HG02623 (cell line): ENCODE measurements around the gene FLCN.
"Not testable (repeated sequence)": the region's sequence is repeated elsewhere in the genome, so short reads cannot be mapped to it uniquely, and the experiment has no call there.

Experiments
- ATAC-seq: cut with Tn5 transposase; IDR thresholded peaks from one replicate; pipeline ENCODE4 v1.9.1; 2021; ENCODE audit warnings: moderate library complexity; ENCODE audit not compliant: unreplicated experiment

Gene FLCN, protein sequence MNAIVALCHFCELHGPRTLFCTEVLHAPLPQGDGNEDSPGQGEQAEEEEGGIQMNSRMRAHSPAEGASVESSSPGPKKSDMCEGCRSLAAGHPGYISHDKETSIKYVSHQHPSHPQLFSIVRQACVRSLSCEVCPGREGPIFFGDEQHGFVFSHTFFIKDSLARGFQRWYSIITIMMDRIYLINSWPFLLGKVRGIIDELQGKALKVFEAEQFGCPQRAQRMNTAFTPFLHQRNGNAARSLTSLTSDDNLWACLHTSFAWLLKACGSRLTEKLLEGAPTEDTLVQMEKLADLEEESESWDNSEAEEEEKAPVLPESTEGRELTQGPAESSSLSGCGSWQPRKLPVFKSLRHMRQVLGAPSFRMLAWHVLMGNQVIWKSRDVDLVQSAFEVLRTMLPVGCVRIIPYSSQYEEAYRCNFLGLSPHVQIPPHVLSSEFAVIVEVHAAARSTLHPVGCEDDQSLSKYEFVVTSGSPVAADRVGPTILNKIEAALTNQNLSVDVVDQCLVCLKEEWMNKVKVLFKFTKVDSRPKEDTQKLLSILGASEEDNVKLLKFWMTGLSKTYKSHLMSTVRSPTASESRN

DNA sequence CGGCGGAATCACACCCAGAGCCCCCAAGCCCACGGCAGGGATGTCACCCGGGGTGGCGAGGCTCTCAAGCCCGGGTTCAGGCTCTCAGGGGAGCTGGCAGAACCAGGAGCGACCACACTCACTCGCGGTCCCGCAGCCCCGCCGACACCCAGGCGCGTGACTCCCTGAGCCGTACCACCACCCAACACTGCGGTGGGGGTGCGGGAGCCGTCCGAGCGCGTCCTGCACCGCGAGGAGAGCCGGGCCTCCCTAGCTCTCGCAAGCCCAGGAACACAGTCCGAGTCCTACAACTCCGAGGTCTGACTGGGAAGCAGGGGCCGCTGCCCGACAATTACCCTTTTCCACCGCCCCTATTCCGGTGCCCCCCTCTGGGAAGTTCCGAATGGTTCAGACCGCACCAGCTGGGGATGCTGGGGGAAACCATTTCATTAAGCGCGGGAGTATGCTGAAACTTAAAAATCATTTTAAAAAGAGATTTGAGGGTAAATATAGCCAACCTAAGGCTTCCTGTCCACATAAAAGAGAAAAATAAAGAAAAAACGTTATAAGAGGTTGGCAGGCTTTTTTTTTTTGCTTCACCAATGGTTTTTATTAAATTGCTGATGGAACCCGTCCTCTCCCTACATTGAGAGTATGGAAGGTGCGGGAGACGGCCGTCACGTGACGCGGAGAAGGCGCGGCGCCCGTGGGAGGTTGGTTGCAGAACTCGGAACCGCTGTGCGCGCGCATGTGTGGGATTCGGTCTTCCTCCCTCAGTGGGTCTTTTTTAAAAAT lies at the start of gene FLCN:
FLCN (minus strand) TSS at position 143 of the 774 bp plus-strand sequence. CDS start 9,031 bp downstream, outside the sequence.
- peak; percentile 78 for ATAC-seq

DNA sequence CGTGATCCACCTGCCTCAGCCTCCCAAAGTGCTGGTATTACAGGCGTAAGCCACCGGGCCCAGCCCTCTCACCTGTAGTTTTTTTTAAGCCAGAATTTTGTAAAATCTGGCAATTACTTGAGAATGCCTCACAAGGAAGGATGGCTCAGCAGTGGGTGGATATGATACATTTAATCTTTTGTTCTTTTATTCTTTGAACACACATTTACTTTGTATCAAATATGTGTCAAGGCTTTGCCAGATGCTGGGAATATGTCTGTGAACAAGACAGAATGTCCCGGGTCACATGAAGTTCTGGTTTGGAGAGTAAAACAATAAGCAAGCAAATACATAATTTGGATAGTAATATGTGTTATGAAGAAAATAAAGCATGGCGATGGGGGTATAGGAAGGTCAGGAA lies 49.0 kb upstream of the FLCN start:
- no peak for ATAC-seq

DNA sequence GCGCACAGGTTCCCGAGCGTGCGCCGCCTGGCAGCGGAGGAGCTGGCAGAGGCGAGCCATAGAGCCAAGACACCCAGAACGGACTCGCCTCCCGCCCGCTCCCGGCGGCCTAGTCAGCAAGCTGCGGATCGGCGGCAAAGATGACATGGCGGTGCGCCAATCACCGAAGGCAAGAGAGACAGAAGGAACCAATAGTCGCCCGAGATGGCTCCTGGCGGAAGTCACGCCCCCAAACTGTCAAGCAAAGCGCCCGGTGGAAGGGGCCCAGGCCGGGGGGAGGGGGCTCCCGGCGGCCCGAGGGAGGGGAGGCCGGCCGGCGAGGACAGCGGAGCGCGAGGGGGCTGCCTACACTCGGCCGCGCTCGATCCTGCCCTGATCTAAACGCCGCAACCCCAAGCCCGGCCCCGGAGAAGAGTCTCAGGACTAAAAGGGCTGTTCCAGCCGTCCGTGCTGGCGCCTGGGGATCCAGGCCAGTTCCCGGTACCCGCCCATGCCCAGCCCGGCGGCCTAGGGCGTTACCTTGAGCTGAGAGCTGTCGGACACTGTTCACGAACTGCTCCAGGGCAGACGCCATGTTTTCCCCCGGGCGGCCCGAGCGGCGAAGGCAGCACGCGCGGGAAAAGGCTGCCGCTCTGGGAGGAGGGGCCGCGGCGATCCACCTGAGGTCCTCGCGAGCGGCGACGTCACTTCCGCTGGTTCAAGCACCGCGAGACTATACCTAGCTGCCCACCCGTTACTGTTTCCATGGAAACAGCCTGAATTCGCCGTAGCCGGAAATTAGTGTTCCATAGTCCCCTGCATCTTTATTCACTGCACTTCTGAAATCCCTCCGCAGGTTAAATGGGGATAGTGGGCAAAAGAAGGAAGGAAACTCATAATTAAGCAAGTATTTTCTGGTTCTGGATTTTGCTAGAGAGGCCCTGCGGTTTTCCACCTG lies 43.9 kb upstream of the FLCN start, which contains the start of gene COPS3:
COPS3 (minus strand) TSS at position 634 of the 937 bp plus-strand sequence; CDS start at position 574, 60 bp downstream.
- peak; percentile 92 for ATAC-seq

DNA sequence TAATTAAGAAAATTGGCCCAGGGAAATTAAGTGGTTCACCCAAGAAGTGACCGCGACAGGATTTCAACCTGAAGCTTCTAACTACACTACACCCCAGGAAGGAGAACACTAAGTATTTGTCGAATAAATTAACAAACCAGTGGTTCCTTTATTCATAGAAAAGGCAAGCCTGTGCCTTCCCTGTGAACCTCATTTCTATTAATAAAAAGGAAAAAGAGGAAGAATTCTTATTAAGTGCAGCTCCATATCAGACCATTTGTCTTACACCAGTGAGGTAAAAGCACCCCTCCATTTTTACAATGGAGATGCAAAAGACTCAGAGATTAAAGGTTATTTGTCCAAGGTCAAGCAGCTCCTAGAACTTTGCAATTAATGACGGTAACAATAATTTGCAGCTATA lies 42.3 kb upstream of the FLCN start:
- no peak for ATAC-seq

DNA sequence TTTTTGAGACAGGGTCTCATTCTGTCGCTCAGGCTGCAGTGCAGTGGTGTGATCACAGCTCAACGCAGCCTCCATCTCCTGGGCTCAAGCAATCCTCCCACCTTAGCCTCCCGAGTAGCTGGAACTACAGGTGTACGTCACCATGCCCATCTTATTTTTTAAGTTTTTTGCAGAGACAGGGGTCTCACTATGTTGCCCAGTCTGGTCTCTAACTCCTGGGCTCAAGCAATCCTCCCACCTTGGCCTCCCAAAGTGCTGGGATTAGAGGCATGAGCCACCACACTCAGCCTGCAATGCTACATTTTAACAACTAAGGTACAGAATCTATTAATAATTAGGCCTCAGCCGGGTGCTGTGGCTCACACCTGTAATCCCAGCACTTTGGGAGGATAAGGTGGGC lies 40.5 kb upstream of the FLCN start:
- not testable (repeated sequence) for ATAC-seq

DNA sequence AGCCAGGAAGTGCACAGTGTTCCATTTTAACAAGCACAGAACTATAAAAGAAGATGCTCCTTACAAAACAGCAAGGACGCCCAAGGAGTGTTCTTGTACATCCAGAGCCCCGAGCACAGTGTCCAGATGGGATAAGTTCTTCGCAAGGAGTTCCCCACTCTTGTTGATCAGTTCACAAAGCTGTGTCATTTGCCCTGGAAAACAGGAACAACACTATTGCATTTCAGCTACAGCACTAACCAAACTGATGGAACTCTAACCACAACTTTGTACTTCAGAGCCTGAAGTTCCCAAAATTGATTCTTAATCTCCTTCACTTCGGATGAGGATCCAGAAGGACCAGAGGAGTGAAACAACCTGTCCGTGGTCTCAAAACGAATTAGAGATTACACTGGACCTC lies 39.0 kb upstream of the FLCN start:
- no peak for ATAC-seq

DNA sequence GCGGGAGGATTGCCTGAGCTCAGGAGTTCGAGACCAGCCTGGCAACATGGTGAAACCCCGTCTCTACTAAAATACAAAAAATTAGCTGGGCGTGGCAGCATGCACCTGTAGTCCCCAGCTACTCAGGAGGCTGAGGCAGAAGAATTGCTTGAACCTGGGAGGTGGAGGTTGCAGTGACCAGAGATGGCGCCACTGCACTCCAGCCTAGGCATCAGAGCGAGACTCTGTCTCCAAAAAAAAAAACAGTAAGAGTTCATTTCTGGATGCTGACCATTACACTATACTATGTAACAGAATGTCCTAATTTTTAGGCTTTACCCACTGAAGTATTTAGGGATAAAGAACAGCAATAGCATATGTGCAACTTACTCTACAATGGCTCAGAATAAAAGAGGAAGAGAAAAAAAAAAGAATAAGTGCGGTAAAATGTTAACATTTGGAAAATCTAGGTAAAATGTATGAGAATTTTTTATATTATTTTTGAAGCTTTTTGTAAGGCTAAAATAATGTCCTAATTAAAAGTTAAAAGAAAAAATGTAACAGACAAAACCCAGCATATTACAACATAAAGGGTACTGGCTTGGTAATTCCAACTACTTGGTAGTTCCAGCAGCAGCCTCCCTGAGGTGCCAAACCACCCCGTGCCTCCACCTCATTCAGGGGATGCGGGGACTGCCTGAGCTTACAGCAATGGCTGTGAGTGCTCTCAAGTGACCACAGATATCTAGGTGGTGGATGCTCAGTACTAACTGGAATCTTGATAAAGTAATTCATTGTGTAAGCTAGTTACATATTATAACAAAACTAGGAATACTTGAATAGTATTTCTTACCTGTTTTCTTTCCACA lies 33.2 kb upstream of the FLCN start:
- no peak for ATAC-seq

DNA sequence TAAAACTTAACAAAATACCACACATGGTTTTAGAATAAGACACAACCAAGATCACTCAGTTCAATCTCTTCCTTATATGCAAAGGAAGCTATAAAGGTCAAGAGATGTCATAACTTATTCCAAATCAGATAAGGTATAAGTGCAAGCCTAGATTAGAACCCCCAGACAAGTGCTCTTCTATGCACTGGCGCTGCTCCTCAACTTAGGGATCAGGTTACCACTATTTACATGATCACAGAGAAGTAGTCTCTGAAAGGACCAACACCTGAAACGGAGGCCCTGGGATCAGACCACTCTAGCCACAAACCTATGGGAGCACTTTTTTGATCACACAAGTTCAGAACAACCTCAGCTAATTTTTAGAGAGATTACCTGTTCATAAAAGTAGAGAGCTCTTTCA lies 27.5 kb upstream of the FLCN start:
- no peak for ATAC-seq

DNA sequence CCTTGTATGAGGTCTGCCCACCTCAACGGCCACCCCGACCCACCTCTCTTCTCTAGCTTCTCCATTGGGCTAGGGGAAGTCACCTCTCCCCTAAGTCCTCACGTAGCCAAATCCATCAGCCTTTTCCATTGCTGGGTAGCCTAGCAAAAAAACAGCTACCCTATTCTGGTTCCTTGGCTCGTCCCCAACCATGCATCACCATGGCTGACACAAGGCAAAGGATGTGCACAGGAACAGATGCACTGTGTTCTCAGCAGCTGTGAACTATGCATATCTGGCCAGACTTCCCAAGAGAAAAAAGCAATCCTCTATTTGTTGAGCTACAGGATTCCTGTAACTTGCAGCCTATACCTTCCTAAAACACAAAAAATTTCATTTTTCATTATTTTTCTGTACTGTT lies 22.0 kb upstream of the FLCN start:
- ATAC-seq, result no peak

DNA sequence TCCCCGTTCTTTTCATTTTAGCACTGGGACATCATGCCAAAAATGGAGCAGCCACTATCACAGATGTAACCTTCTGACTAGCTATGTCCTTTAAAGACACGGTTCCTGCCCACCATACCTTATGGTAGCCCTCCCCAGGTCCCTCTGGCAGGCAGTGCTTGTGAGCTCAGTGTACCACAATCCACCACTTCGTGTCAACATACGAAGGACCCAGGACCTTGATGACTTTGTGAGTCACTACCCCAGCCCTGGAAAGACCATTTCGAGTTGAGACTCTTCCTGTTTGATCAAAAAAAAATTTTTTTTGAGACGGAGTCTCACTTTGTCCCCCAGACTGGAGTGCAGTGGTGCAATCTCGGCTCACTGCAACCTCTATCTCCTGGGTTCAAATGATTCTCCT lies 21.0 kb upstream of the FLCN start:
- no peak for ATAC-seq

DNA sequence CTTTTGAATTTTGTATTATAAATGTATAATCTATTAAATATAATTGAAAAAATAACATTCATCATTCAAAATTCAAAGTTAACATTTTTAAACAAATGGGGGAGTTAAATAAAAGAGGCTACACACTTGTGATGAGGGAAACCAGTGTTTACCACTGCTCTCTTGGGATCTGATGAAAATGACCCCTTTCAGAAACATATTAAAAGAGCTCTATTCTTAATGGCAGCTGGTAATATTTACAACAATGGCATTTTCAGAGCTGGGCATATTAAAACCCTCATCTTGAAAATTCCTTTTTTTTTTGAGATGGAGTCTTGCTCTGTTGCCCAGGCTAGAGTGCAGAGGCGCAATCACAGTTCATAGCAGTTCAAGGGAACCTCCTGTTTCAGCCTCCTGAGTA lies 19.3 kb upstream of the FLCN start:
- no peak for ATAC-seq

DNA sequence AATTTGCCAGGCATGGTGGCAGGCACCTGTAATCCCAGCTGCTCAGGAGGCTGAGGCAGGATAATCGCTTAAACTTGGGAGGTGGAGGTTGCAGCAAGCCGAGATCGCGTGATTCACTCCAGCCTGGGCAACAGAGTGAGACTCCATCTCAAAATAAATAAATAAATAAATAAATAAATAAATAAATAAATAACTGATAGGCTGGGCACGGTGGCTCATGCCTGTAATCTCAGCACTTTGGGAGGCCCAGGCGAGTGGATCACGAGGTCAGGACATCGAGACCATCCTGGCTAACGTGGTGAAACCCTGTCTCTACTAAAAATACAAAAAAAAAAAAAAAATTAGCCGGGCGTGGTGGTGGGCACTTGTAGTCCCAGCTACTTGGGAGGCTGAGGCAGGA lies 18.7 kb upstream of the FLCN start:
- ATAC-seq, result not testable (repeated sequence)

DNA sequence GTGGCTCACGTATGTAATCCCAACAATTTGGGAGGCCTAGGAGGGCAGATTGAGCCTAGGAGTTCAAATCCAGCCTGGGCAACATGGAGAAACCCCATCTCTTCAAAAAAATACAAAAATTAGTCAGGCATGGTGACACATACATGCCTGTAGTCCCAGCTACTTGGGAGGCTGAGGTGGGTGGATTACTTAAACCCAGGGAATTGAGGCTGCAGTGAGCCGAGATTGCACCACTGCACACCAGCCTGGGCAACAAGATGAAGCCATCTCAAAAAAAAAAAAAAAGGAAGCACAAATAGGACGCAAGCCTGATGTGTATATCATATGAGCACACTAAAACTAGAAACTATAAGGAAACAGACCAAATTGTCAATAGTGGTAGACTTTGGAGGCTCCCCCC lies 17.1 kb upstream of the FLCN start:
- ATAC-seq, result no peak

DNA sequence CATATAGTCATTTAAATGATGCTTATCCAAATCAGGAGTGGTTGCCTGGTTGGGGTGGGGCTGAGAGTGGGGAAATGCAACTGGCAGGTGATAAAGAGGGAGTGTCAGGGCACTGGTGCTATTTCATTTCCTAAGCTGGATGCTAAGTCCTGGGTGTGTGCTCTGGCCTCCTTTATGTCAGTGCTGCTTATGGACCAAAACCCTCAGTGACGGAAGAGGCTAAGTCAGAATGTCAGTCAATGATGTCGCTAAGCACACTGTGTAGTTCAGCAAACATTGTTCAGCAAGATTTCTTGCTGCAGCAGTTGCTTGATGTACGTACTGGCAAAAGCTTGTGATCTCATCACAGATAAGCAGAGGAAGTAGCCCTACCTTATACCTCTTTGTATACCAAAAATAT lies 16.4 kb upstream of the FLCN start:
- no peak for ATAC-seq

DNA sequence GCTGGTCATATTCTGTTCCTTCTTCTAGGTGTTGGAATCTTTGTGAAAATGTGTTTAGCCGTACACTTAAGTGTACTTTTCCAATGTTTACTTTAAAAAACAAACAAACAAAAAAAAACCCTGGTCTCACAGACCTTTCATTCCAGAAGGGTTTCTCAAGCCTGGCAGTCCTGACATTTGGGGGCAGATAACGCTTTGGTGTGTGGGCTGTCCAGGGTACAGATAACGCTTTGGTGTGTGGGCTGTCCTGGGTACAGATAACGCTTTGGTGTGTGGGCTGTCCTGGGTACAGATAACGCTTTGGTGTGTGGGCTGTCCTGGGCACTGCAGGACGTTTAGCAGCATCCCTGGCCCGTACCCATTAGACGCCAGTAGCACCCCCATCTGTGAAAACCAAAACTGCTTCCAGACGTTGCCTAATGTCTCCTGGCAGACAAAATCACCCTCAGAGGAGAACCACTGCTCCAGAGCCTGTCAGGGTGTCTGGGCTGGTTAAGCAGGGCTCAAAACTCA lies 15.2 kb upstream of the FLCN start:
- no peak for ATAC-seq

DNA sequence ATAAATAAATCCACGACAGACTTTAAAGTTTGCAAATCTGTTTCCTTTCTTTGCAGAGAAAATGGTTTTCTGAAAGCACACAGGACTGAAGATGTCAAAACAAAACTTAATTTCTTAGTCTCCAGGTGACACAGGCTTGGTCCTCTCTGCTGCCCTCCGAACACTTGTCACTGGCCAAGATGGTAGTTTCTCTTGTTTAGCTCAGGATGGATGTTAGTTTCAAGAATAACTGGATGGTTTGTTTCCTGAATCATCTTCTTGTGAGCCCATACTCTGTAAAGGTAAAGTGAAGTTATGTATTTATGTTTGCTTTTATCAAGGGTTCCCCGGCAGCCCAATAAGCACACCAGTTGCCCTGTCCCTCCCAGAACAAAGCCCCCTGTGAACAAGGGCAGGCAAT lies 9.9 kb upstream of the FLCN start:
- no peak for ATAC-seq

DNA sequence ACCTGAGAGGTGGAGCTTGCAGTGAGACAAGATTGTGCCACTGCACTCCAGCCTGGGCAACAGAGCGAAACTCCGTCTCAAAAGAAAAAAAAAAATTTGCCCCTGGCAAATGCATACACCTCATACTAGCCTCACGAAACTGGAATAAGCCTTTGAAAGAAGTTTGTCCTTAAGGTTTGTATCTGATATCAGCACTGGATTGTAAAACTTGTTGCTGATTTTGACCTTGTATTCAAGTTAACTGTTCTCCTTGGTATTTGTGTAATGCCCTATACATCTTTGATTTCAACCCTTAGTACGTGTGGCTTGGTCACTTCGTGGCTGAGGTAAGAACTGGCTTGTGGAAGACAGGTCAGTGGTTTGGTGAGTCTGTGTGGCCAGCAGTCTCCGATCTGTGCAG lies 6.2 kb upstream of the FLCN start:
- no peak for ATAC-seq

DNA sequence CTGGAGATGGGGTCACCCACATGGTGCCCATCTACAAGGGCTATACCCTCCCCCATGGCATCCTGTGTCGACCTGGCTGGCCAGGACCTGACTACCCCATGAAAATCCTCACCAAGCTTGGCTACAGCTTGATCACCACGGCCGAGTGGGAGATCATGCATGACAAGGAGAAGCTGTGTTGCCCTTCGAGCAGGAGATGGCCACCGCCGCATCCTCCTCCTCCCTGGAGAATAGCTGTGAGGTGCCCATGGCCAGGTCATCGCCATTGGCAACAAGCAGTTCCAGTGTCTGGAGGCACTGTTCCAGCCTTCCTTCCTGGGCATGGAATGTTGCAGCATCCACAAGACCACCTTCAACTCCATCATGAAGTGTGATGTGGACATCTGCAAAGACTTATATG lies 5.3 kb upstream of the FLCN start:
- no peak for ATAC-seq

DNA sequence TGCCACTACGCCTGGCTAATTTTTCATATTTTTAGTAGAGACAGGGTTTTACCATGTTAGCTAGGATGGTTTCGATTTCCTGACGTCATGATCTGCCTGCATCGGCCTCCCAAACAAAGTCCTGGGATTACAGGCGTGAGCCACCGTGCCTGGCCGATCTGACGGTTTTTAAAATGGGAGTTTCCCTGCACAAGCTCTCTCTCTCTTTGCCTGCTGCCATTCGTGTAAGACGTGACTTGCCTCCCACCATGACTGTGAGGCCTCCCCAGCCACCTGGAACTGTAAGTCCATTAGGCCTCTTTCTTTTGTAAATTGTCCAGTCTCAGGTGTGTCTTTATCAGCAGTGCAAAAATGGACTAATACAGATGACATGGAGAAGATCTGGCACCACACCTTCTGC lies 4.7 kb upstream of the FLCN start:
- ATAC-seq, result no peak

DNA sequence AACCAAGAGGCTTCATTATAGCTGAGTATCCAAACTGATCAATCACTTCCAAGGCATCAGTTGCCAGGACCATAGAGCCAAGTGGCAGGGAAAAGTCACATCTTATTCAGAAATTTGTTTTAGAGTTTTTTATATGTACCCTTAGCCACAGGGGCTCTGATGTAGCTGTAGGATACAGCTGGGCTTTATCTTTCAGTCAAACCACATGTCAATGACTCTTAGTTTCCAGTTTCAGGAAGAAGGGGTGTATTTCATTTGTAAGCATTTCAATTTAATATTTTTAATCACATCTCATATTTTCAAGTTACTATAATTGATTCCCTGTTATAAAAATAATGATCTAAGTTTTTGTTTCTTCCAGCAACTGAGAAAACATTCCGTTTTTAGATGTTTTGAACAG lies 2.9 kb upstream of the FLCN start:
- no peak for ATAC-seq
